GM18526 (cell line): Measurements from ENCODE around the gene UBE2J2.

Experiments used
- POLR2A ChIP-seq: IDR thresholded peaks from 3 replicates; pipeline ENCODE4 v1.6.1; 2011; ENCODE audit not compliant: insufficient read length; ENCODE audit errors: extremely low read depth

The UBE2J2 gene

DNA sequence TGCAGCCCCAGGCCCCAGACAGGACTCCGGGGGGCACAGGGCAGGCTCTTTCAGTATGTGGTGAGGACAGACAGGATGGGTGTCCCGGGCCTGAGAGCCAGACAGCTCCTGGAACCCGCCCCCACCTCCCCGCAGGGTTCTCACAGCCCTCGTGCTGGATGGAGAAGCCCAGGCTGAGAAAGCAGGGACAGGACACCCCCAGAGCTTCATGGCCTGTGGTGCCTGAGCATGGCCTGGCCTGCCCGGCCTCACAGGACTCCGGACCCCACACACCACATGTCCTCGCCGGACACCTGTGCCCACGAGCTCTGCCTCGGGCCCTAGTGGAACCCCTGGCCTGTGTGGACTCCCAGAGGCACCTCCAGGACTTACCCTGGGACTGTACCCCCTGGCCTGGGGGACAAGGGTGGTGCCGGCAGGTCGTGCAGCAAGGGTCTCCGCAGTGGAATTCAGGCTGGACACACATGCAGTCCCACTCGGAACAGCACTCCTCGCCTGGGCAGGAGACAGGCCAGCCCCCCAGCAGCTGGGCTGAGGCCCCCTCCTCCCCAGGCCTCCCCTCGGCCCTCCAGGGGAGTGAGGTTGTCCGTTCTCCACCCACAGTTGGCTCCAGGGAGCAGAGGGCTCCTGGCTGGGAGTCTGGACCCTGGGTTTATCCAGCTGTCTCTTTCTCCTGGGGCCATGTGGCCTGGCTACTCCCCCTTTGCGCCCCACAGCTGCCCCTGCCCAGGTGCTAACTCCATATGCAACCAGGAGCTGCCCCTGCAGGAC, 68.5 kb downstream of the UBE2J2 start:
- no peak for TF ChIP-seq POLR2A

DNA sequence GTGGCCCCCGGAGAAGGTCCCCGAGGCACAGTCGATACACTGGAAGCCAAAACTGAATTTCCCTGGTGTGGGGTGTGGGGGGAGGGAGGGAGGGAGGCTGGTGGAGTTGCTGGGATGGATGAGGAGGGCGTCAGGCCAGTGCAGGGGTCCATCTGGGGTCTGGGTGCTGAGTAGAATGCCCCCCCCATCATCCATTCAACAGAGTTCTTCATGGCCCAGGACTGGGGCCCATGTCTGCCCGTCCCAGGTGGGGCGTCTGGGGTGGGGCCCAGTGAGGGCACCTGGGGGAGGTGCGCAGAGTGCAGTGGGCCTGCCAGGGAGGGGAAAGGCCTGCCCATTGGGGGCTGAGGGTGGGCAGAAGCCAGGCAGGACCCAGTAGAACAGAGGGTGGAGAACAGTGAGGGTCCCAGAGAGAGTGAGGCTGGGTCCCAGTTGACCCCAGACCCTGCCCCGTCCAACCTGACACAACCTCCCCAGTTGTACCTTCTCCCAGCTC, 69.2 kb downstream of the UBE2J2 start:
- no peak for TF ChIP-seq POLR2A
